ENCODE measurements around the gene DNHD1.

The DNHD1 gene

DNA sequence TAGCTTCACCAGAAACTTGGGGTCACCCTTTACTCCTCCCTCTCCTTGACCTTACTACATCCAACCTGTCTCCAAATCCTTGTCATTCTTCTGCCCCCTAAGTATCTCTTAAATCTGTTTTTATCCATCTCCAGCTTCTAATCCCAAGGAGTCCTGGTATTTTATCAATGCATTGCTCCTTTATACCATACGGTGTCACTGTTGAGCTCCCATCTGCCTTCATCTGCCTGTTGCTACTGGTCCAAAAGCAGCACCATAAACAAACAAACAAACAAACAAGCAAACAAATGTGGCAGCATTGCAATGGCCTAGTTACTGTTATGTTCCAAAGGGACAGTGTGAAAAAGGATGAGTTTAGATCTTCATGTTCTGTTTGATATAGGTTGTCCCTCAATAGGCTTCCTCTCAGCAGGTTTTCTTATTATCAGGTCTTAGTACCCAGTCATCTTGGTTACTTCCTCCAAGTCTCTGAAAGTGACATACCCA is 34.2 kb downstream of the DNHD1 start:
- no peaks in the 10 kb centered on the region for H3K27me3 ChIP-seq (ENCODE audit: insufficient read depth, low read length, poor library complexity, severe bottlenecking)
- no peak overlapping the region for H3K9ac ChIP-seq (ENCODE audit: low read depth, low read length, poor library complexity, severe bottlenecking)
- no peak overlapping the region for H3K4me3 ChIP-seq (ENCODE audit: low read length, poor library complexity, severe bottlenecking)
- H3K9me3 ChIP-seq (ENCODE audit: insufficient read depth, low read depth, low read length): no peaks in the 10 kb centered on the region
- no peaks in the 10 kb centered on the region for H3K36me3 ChIP-seq (ENCODE audit: insufficient read depth, low read length)
- no peak overlapping the region for H2AFZ ChIP-seq (ENCODE audit: low read length)
- no peaks in the 10 kb centered on the region for H3K79me2 ChIP-seq (ENCODE audit: insufficient read depth, low read length)
- H3K4me1 ChIP-seq (ENCODE audit: insufficient read depth, low read length, poor library complexity, severe bottlenecking): no peaks in the 10 kb centered on the region
- H4K20me1 ChIP-seq (ENCODE audit: insufficient read depth, low read length, poor library complexity, severe bottlenecking): no peaks in the 10 kb centered on the region
- H3K4me2 ChIP-seq (ENCODE audit: low read depth, low read length, poor library complexity, severe bottlenecking): no peak overlapping the region
- no peaks in the 10 kb centered on the region for H3K9me2 ChIP-seq (replicated peaks; ENCODE audit: low read depth, low read length)
- no peaks in the 10 kb centered on the region for H3F3A ChIP-seq (ENCODE audit: low read depth)
- no peak for TF ChIP-seq EZH2phosphoT487 (IDR thresholded peaks at IDR 0.05; ENCODE audit: borderline replicate concordance)
- TF ChIP-seq, protein P1, sequence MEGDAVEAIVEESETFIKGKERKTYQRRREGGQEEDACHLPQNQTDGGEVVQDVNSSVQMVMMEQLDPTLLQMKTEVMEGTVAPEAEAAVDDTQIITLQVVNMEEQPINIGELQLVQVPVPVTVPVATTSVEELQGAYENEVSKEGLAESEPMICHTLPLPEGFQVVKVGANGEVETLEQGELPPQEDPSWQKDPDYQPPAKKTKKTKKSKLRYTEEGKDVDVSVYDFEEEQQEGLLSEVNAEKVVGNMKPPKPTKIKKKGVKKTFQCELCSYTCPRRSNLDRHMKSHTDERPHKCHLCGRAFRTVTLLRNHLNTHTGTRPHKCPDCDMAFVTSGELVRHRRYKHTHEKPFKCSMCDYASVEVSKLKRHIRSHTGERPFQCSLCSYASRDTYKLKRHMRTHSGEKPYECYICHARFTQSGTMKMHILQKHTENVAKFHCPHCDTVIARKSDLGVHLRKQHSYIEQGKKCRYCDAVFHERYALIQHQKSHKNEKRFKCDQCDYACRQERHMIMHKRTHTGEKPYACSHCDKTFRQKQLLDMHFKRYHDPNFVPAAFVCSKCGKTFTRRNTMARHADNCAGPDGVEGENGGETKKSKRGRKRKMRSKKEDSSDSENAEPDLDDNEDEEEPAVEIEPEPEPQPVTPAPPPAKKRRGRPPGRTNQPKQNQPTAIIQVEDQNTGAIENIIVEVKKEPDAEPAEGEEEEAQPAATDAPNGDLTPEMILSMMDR (conservative IDR thresholded peaks at IDR 0.05; ENCODE audit: low read length): peak; percentile 90

DNA sequence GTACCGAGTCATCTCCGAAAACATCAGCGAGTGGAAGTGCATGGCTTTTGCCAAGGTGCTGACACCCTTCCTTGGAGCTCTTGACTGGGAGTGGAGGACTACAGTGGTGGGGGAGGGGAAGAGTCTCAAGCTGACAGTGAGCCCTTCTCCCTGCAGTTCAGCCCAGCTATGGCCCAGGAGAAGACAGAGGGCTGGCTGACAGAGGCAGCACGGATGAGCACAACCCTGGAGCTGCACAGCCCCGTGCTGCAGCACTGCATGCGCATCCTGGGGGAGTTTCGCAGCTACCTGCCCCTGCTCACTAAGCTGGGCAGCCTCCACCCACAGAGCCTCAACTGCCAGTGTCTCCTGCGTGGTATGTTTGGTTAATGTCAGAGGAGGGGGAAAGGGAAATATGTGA is 41.4 kb downstream of the DNHD1 start:
- H3K79me2 ChIP-seq (ENCODE audit: insufficient read depth, low read length): no peaks in the 10 kb centered on the region
- H3K4me1 ChIP-seq (ENCODE audit: insufficient read depth, low read length, poor library complexity, severe bottlenecking): no peaks in the 10 kb centered on the region
- no peaks in the 10 kb centered on the region for H4K20me1 ChIP-seq (ENCODE audit: insufficient read depth, low read length, poor library complexity, severe bottlenecking)
- H3K9me3 ChIP-seq (ENCODE audit: insufficient read depth, low read depth, low read length): no peaks in the 10 kb centered on the region
- no peaks in the 10 kb centered on the region for H3K36me3 ChIP-seq (ENCODE audit: insufficient read depth, low read length)
- no peak overlapping the region for H2AFZ ChIP-seq (ENCODE audit: low read length)
- no peak overlapping the region for H3K4me2 ChIP-seq (ENCODE audit: low read depth, low read length, poor library complexity, severe bottlenecking)
- no peaks in the 10 kb centered on the region for H3K9me2 ChIP-seq (replicated peaks; ENCODE audit: low read depth, low read length)
- H3K27me3 ChIP-seq (ENCODE audit: insufficient read depth, low read length, poor library complexity, severe bottlenecking): no peaks in the 10 kb centered on the region
- no peak overlapping the region for H3K4me3 ChIP-seq (ENCODE audit: low read length, poor library complexity, severe bottlenecking)
- TF ChIP-seq, protein P1 (conservative IDR thresholded peaks at IDR 0.05; ENCODE audit: low read length): no peak
- TF ChIP-seq EZH2phosphoT487 (IDR thresholded peaks at IDR 0.05; ENCODE audit: borderline replicate concordance): no peak
- no peaks in the 10 kb centered on the region for H3F3A ChIP-seq (ENCODE audit: low read depth)
- H3K9ac ChIP-seq (ENCODE audit: low read depth, low read length, poor library complexity, severe bottlenecking): peak overlapping the region; percentile 21

DNA sequence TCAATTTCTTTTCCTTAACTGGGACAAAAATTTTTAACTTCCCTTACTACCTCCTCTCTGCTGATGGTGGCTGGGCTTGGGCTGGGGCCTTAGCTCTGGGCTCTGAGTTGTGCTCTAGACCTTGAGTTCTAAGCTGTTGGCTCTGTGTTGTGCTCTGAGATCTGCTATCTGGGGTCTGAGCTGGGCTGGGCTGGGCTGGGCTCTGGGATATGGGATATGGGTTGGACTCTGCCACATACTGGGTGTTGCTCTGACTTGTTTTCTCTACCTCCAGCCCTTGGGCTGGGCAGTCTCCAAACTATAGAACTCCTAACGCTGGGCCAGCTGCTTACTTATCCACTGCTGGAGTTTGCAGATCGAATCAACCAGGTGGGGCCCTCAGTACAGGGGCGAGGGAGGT is 41.9 kb downstream of the DNHD1 start:
- H3K4me1 ChIP-seq (ENCODE audit: insufficient read depth, low read length, poor library complexity, severe bottlenecking): no peaks in the 10 kb centered on the region
- no peaks in the 10 kb centered on the region for H3K79me2 ChIP-seq (ENCODE audit: insufficient read depth, low read length)
- H3K4me2 ChIP-seq (ENCODE audit: low read depth, low read length, poor library complexity, severe bottlenecking): no peak overlapping the region
- H3K9me3 ChIP-seq (ENCODE audit: insufficient read depth, low read depth, low read length): no peaks in the 10 kb centered on the region
- no peaks in the 10 kb centered on the region for H3K36me3 ChIP-seq (ENCODE audit: insufficient read depth, low read length)
- peak overlapping the region; percentile 21 for H3K9ac ChIP-seq (ENCODE audit: low read depth, low read length, poor library complexity, severe bottlenecking)
- no peak overlapping the region for H2AFZ ChIP-seq (ENCODE audit: low read length)
- no peaks in the 10 kb centered on the region for H3K27me3 ChIP-seq (ENCODE audit: insufficient read depth, low read length, poor library complexity, severe bottlenecking)
- no peaks in the 10 kb centered on the region for H4K20me1 ChIP-seq (ENCODE audit: insufficient read depth, low read length, poor library complexity, severe bottlenecking)
- no peaks in the 10 kb centered on the region for H3K9me2 ChIP-seq (replicated peaks; ENCODE audit: low read depth, low read length)
- no peak overlapping the region for H3K4me3 ChIP-seq (ENCODE audit: low read length, poor library complexity, severe bottlenecking)
- TF ChIP-seq EZH2phosphoT487 (IDR thresholded peaks at IDR 0.05; ENCODE audit: borderline replicate concordance): no peak
- TF ChIP-seq, protein P1 (conservative IDR thresholded peaks at IDR 0.05; ENCODE audit: low read length): no peak
- no peaks in the 10 kb centered on the region for H3F3A ChIP-seq (ENCODE audit: low read depth)

Measured in Loucy (cell line).